ENCODE results near the gene KRTAP4-7. TPM values are rescaled to one million over a fixed set of nuclear protein-coding genes. Genes with fewer than 3 reads are reported as not detected.
"Not testable (repeated sequence)": the region's sequence is repeated elsewhere in the genome, so short reads cannot be mapped to it uniquely, and the experiment has no call there.

Gene KRTAP4-7
- not detected in 2 replicates for total RNA-seq

- intact Hi-C loops (cut with micrococcal nuclease), result loop anchor here (2.0 kb wide), 1 partner anchor 55 kb away; no protein-coding TSS in a partner anchor
Observed at GRCh38 chr17:41084100-41084856, at the start of gene KRTAP4-7. Gene KRTAP4-7 (plus strand): TSS chr17:41084150. CDS start chr17:41084207, 57 bp downstream.

- intact Hi-C loops (cut with micrococcal nuclease), result not testable (repeated sequence)
Observed at GRCh38 chr17:41034346-41034935, 49.5 kb upstream of the KRTAP4-7 start, which contains the start of gene KRTAP1-3. Gene KRTAP1-3 (minus strand): TSS chr17:41034874. CDS start chr17:41034821, 53 bp downstream.

- intact Hi-C loops (cut with micrococcal nuclease), result no loop called here
Observed at GRCh38 chr17:41037853-41038350, 46.0 kb upstream of the KRTAP4-7 start.

GRCh38 chr17:41040783-41041571 lies 43.0 kb upstream of the KRTAP4-7 start, which contains the start of gene KRTAP1-1:
Gene KRTAP1-1 (minus strand): TSS chr17:41041450. CDS start chr17:41041397, 53 bp downstream.
- intact Hi-C loops (cut with micrococcal nuclease), result not testable (repeated sequence)

- intact Hi-C loops (cut with micrococcal nuclease), result no loop called here
Observed at GRCh38 chr17:41042953-41043352, 41.0 kb upstream of the KRTAP4-7 start.

GRCh38 chr17:41046735-41047465 lies 37.0 kb upstream of the KRTAP4-7 start, which contains the start of gene KRTAP2-1:
Gene KRTAP2-1 (minus strand): TSS chr17:41047316. CDS start chr17:41047267, 49 bp downstream.
- intact Hi-C loops (cut with micrococcal nuclease), result not testable (repeated sequence)

GRCh38 chr17:41048441-41048840 lies 35.5 kb upstream of the KRTAP4-7 start:
- intact Hi-C loops (cut with micrococcal nuclease), result no loop called here

GRCh38 chr17:41049110-41049509 lies 34.8 kb upstream of the KRTAP4-7 start:
- intact Hi-C loops (cut with micrococcal nuclease), result no loop called here

- intact Hi-C loops (cut with micrococcal nuclease), result no loop called here
Observed at GRCh38 chr17:41052566-41052965, 31.4 kb upstream of the KRTAP4-7 start.

GRCh38 chr17:41054025-41054424 lies 29.9 kb upstream of the KRTAP4-7 start:
- intact Hi-C loops (cut with micrococcal nuclease), result no loop called here

GRCh38 chr17:41054556-41054955 lies 29.4 kb upstream of the KRTAP4-7 start:
- intact Hi-C loops (cut with micrococcal nuclease), result not testable (repeated sequence)

GRCh38 chr17:41055130-41055529 lies 28.8 kb upstream of the KRTAP4-7 start, which contains the start of gene KRTAP2-2:
Gene KRTAP2-2 (minus strand): TSS chr17:41055230. CDS start chr17:41055211, 19 bp downstream.
- intact Hi-C loops (cut with micrococcal nuclease), result not testable (repeated sequence)

GRCh38 chr17:41057547-41057946 lies 26.4 kb upstream of the KRTAP4-7 start:
- intact Hi-C loops (cut with micrococcal nuclease), result no loop called here

- intact Hi-C loops (cut with micrococcal nuclease), result no loop called here
Observed at GRCh38 chr17:41058741-41059140, 25.2 kb upstream of the KRTAP4-7 start.

GRCh38 chr17:41059276-41060051 lies 24.5 kb upstream of the KRTAP4-7 start:
- intact Hi-C loops (cut with micrococcal nuclease), result not testable (repeated sequence)

GRCh38 chr17:41060052-41060604 lies 23.8 kb upstream of the KRTAP4-7 start, which contains the start of gene KRTAP2-3:
Gene KRTAP2-3 (minus strand): TSS chr17:41060114. CDS start chr17:41060050, 64 bp downstream.
- intact Hi-C loops (cut with micrococcal nuclease), result no loop called here

GRCh38 chr17:41061964-41062363 lies 22.0 kb upstream of the KRTAP4-7 start:
- intact Hi-C loops (cut with micrococcal nuclease), result no loop called here

- intact Hi-C loops (cut with micrococcal nuclease), result no loop called here
Observed at GRCh38 chr17:41063449-41063848, 20.5 kb upstream of the KRTAP4-7 start.

- intact Hi-C loops (cut with micrococcal nuclease), result no loop called here
Observed at GRCh38 chr17:41064301-41064700, 19.6 kb upstream of the KRTAP4-7 start.
